ENCODE measurements around the gene EFCAB6.

EFCAB6 gene

DNA sequence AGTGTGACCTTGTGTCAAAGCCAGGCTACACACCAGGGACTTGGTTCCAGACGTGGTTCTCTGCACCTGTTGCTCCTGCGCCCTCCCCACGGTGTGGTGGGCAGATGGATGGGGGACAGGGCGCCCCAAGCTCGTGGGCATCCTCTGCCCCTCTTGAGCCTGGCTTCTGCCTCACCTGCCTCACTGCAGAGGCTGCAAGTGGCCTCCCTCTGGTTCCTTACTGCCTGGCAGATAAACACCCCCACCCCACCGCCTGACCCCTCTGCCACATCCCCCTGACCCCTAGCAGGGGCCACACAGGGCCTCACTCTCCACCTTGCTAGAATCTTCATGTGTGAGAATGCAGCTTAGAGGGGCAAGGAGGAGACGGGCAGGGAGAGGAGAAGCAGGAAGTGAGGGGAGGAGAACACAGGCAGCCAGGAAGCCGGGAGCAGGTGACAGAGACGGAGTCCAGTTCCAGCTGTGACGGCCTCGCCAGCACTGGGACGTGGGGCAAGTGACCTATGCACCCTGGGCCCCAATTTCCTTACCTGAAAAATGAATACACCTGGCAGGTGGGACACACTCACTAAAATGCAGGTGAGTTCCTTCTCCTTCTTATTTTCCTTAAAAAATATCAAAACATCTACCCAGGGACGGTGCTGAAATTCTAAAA lies 178.3 kb downstream of the EFCAB6 start:
- DNase-seq = no peak

DNA sequence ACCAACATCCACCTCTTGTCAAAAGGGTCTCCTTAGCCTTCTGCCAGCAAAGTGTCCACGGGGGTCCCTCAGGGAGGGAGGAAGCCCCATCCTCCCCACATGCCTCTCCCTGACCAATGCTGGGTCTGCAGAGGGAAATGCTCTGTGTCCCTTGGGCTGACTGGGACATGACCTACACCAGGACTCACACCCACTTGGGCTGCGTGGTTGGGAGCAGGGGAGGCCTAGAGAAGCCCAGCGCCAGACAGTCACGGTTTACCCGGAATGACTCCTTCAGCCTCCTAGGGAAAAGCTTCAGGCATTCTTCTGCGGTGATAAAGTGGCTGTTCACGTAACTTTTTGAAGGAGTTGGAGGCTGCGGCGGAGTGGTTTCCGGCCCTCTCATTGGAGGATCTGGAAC lies 180.3 kb downstream of the EFCAB6 start:
- no peak for DNase-seq

DNA sequence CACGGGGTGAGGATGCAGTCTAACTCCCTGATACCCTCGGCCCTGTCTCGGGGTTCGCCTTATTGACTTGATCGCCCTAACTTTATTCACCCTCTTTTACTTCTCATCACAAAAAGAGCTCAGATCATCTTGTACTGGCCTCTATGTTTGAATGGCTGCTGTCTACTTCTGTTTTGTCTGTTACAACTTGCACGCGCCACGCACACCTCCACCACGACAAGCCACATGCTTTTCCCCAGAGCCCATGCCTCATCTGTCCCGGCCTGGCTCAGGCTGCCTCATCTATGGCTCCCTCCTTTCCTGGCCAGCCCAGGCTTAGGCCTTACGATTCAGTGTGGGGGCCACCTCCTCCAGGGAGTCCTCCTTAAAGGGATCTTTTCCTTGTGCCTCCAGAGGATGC lies 180.9 kb downstream of the EFCAB6 start:
- no peak for DNase-seq

DNA sequence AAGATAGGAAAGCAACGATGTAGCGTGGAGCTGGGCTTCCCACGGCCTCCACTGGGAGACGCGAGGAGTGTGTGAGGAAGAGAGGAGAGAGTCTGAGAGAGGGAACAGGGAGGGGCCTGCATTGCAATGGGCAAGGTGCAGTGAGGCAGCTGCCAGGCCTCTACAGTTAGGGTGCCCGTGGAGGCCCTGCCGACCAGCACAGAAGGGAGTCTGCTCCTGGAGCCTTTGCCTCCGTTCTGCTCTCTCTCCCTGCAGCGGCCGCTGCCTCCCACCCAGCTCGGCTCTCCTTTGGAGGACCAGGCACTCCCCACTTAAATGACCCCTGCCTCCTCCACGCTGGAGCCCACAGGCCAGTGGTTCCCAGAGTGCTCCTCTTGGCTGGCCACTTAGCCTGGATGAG lies 181.7 kb downstream of the EFCAB6 start:
- DNase-seq = no peak

DNA sequence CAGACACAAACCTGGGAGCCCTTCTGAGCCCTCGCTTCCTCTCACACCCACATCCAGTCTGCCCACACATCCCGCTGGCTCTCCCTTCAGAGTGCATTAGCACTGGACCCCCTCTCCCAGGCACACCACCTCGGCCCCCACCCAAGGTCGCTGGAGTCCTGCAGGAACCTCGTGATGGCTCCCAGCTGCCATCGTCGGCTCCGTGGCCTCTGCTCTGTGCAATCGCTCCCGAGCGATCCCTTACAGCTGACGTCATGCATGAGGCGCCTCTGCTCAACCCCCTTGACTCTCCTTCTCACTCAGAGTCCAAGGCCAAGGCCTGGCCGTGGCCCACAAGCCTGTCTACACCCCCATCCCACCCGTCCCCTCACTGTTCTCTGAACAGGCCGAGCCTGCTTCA lies 183.9 kb downstream of the EFCAB6 start:
- no peak for DNase-seq

- no peak for DNase-seq
These were observed 184.5 kb downstream of the EFCAB6 start for GRCh38 chr22:43627485-43628213.

GRCh38 chr22:43625242-43625641 lies 186.9 kb downstream of the EFCAB6 start:
- DNase-seq = no peak

DNA sequence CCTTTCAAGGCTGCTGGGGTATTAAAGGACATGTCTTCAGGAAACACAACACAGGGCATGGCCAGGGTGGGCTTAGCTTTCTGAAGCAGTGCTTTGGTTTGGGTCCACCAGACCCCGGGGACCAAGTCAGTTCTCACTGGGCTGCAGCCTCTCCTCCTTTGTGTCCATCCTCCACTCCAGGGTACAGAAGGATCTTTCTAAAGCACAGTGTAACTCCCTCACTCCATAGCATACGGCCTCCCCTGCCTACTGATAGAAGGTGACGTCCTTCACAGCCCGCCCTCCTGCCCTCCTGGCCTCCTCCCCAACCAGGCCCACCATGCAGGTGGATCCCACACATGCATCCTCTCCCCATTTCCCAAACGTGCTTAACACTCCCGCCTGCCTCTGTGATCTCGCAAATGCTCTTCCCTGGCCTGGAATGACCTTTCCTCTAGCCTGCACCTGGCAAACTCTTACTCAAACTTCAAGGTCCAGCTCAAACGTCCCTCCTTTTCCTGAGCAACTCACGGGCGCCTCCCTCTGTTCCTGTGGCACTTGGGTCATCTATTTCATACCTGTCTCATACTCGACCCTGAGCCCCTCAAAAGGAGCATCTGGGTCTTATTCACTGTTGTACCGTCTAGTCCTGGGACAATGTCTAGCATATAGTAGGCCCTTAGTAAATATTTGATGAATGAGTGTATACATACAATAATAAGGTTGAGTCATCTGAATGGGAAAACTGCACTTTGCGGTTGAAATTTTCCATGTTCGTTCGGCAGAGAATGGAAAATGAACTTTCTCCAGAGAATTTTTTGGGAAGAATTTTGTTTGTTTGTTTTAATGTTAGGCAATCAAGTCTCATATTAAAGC lies 187.7 kb downstream of the EFCAB6 start:
- no peak for DNase-seq

DNA sequence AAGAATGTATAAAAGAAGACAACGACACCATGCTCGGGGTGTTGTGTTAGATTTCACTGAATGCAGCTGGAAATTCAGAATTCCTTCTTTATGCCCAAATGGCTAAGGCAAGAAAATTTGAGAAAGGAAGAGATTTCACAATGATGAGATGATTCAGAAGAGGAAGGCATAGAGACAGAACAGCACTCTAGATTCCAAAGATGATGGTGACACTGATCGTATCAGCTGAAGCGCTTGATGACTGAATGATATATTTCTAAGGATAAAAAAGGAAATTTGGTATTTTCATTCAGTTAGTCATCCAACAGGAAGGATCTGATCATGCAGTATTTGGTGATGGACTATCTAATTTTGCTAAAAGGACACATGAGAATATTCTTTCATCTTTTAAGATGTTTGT lies 189.2 kb downstream of the EFCAB6 start:
- DNase-seq = no peak

DNA sequence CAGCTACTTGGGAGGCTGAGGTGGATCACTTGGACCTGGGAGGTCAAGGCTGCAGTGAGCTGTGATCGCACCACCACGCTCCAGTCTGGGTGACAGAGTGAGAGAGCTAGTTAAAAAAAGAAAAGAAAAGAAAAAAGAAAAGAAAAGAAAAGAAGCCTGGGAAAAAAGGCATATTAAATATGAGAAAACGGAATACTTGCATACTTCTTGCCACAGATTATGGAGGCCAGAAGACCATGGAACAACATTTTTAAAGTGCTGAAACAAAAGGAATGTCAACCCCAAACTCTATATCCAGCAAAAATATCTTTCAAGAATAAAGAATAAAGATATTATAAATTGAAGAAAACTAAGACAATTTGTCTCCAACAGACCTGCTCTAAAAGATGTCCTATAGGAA lies 191.9 kb downstream of the EFCAB6 start:
- no peak for DNase-seq

- DNase-seq = no peak
These were observed 193.6 kb downstream of the EFCAB6 start for GRCh38 chr22:43618517-43618916.

DNA sequence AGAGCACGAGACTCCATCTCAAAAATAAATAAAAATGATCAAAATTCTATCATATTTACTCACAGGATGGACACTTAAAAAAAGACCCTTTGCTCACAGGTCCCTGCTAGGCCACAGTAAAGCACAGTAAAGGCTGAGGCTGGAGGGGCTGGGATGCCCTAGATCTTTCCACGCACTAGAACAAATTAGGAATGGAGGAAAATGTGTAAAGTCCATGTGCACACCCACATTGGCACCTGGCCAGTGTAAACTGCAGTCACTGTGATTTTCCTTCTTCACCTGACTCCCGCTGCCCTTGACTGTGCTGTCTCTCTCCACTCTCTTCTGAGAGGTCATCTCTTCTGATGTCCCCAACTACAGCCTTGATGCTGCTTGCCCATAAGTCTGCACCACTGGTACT lies 195.5 kb downstream of the EFCAB6 start:
- DNase-seq = no peak

DNA sequence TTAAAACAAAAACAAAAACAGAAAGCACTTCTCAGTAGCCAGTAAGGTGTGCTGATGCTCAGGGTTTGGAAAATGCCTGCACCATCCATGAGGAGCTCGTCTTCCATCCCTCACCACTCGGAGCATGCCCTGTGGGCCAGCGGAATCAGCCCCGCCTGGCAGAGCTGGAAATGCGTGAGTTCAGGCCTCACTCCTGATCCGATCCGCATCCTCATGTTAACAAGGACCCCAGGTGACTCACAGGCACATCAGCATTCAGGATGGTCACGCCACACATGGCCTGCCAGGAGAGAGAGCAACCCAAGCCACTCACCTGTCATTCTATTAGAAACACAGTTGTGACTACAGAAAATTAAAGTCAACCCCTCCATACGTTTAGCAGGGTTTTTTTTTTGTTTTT lies 211.8 kb downstream of the EFCAB6 start:
- DNase-seq = no peak

DNA sequence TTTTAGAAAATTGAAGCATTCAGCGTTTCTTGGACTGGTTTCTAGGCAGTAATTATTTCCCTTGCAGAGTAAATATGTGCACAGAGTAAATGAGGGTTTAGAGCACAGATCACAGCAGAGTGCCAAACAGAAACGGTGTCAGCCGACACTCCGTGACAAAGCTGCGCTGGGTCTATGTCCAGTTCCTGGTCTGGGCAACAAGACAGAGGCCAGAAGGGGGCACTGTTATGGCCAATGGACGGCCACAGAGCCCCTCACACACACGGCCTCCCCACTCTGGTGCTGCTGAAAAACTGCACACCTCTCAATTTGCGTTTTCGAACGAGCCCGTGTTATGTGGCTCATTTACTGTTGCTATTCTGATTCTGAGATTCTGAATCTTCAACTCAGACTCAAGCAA lies 219.6 kb downstream of the EFCAB6 start:
- no peak for DNase-seq

- no peak for DNase-seq
These were observed 220.7 kb downstream of the EFCAB6 start for GRCh38 chr22:43591380-43591779.

GRCh38 chr22:43587574-43587973 lies 224.5 kb downstream of the EFCAB6 start:
- DNase-seq = no peak

GRCh38 chr22:43583501-43583900 lies 228.6 kb downstream of the EFCAB6 start:
- no peak for DNase-seq

DNA sequence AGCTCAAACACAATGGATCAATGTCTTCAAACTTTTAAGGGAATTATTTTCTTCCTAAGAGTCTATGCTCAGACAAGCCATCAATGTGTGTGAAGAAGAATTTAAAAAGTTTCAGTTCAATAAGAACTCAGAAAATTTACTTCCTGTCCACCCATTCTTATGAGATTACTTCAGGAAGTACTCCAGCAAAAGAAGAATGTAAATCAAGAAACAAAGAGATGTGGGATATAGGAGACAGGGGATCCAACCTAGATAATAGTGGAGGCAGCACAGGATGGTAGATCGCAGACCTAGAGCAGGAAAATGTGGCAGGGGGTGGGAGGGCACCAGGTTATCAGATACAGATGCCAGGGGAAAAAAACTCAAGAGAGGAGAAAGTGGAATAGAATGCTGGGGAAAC lies 229.7 kb downstream of the EFCAB6 start:
- DNase-seq = no peak

DNA sequence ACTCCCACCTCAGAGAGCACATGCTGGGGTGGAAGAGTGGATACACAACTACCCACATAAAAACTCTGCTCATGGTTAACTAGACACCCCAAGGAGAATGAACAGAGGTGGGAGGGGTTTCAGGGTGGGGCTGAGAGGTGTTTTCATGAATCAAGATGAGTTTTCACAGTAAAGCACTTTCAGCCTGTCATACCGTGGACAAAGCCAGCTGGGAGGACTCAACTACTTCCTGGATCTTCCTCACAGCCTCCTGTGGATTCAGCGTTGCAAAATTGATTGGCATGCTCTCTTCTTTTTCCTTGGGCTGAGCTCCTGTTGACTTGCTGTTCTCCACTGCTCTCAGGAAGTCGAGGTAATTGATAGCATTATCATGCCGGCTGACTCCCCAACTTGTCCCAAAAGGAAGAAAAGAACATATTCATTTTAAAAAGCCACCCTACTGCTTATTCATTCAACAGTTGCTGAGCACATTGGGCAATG lies 231.8 kb downstream of the EFCAB6 start:
- no peak for DNase-seq

GRCh38 chr22:43574738-43575137 lies 237.4 kb downstream of the EFCAB6 start:
- DNase-seq = no peak

DNA sequence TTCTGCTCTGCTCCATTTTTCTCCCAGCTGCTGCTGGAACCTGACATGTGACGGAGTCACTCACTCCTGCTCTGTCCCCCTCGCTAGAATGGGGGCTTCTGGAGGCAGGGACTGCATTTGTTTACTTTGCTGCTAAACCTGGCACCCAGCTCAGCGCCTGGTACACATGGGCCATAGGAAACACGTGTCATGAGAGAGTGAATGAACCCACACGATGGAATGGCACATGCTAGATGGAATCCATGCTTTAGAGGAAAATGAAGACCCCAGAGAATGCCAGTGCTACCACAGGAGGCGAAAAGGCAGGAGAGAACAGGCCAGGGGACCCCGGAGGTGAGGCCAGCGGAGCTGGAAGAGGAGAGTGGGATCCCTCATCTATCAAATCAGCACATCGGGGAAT lies 239.4 kb downstream of the EFCAB6 start:
- no peak for DNase-seq

DNA sequence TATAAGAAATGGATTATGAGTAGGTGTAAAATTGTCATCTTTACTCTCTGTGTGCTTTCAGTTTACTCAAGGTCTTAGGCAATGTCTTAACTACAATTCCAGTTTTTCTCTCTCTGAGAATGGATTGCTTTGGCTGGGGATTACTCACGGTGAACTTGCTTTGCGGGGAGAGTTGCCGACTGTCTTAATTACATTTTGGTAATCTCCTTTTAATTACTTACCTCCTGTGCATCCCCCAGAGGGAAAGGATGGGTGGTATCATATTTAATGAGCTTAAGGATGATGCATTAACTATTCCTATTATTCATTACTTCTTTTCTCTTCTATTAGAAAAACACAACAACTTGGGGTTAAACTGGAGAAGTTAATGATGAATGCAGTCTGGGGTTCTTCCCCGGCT lies 240.9 kb downstream of the EFCAB6 start:
- no peak for DNase-seq

DNA sequence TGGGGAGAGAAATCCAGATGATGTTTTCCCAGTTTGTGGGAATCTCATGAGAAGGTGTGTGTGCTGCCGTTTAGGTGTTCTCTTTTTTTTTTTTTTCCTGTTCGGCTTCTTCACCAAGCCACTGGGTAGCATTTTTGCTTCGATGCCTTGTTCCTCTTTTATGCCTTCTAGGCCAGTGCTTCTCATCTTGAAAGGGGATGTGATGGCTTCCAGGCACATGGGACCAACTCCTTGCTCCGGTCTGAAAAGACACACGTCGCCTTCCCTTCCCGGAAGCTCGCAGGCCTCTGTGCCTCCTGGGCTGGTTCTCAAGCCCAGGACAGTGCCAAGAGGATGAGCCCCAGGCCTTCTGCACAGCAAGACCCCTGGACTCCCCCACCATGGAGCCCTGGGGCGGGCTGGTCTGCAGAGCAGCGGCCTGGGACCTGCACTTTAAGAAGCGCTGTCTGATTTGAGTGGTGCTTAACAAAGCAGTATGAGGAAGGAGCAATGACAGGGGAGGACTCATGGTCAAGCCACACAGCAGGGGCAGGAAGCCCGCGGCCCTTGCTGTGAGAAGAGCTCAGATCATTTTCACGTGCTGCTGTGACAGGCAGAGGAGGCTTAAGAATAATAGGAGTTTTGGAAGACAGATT lies 241.5 kb downstream of the EFCAB6 start:
- DNase-seq = no peak
